Prostate gland (tissue), 2 donors: Measurements from ENCODE around the gene CATSPERZ. TPM values are rescaled to one million over a fixed set of nuclear protein-coding genes. Genes with fewer than 3 reads are reported as not detected.
"Not testable (repeated sequence)": the region's sequence is repeated elsewhere in the genome, so short reads cannot be mapped to it uniquely, and the experiment has no call there.

Experiments
- DNase-seq: peaks from one replicate; pipeline ENCODE4 v3.0.0-alpha.2; 2019; ENCODE audit warnings: low spot score
- H3K27ac ChIP-seq, 2 donors: fragments of 200-600 bp; sonication (generic); 2 replicates each; pipeline ENCODE4 v1.5.1; 2017 to 2019
- H3K27me3 ChIP-seq: fragments of 200-600 bp; sonication (generic); replicated peaks from 2 replicates; pipeline ENCODE4 v1.5.1; 2019; ENCODE audit not compliant: insufficient read depth
- H3K36me3 ChIP-seq, 2 donors: fragments of 200-600 bp; sonication (generic); 1 replicate in 1 of 2; 2 replicates in 1 of 2; pipeline versions ENCODE4 v1.5.1 to v1.8.1; 2017 to 2019
- H3K4me1 ChIP-seq: fragments of 200-600 bp; sonication (generic); replicated peaks from 2 replicates; pipeline ENCODE4 v1.5.1; 2019
- H3K4me3 ChIP-seq, 2 donors: fragments of 200-600 bp; sonication (generic); 2 replicates each; pipeline ENCODE4 v1.5.1; 2017 to 2019
- H3K9me3 ChIP-seq: fragments of 200-600 bp; sonication (generic); 2 replicates; pipeline ENCODE4 v1.5.1; 2017
- CTCF ChIP-seq, 4 experiments: fragments of 200-600 bp in 2 of 4; fragments of 450-650 bp in 2 of 4; sonication (generic) in 2 of 4; IDR thresholded peaks; 1 replicate in 3 of 4; 2 replicates in 1 of 4; pipeline ENCODE4 v1.5.1; 2016 to 2019; ENCODE audit warnings: antibody characterized with exemption in 4 of 4, mild to moderate bottlenecking in 2 of 4, moderate library complexity in 2 of 4
- POLR2A ChIP-seq: fragments of 450-650 bp; IDR thresholded peaks from one replicate; pipeline ENCODE4 v1.6.1; 2016; ENCODE audit warnings: antibody characterized with exemption, mild to moderate bottlenecking
- POLR2AphosphoS5 ChIP-seq: sonication (generic); formaldehyde crosslinking; IDR thresholded peaks from one replicate; pipeline ENCODE4 v1.6.1; 2017; ENCODE audit warnings: antibody characterized with exemption
- WGBS: methylation state at CpG from one replicate; pipeline ENCODE4 v1.1.5; 2018; 5-methylcytosine and 5-hydroxymethylcytosine counted together
- intact Hi-C: fragments of 100-400 bp; cut with DNase I; formaldehyde crosslinking; loops from one replicate; pipeline ENCODE4 v1.14.2; 2022
- total RNA-seq, 2 donors: library from RNA; depleted of rRNA; stranded (reverse); fragments of >200 nt; gene quantifications; one replicate each; pipeline ENCODE4 v1.1.0, GENCODE V29; 2016

The CATSPERZ gene
- total RNA-seq, 2 donors from 2014 or later: 44.3 TPM; not detected in 1

DNA sequence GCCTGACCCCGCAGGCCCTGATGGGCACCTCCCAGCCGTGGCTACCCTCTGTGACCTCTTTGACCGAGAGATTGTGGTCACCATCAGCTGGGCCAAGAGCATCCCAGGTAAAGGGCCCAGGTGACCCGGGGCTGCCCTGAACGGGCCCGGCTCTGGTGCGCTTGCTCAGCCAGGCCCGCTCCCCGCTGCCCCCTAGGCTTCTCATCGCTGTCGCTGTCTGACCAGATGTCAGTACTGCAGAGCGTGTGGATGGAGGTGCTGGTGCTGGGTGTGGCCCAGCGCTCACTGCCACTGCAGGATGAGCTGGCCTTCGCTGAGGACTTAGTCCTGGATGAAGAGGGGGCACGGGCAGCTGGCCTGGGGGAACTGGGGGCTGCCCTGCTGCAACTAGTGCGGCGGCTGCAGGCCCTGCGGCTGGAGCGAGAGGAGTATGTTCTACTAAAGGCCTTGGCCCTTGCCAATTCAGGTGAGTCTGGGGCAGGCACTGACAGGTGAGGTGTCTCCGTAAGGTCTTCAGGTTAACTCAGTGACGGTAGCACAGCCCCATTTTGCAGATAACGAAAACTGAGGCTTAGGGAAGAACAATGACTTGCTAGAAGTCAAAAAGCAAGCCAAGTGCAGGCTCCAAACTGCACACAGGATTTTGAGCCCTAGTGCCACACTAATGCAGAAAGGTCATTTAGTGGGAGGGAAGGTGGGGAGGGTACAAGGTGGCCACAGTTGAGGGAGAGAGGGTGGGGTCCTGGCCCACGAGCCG is 14.8 kb downstream of the CATSPERZ start:
- TF ChIP-seq POLR2A (no peak), CTCF (IDR thresholded peaks at IDR 0.05) (no peak), POLR2AphosphoS5 (no peak)
- no peaks in the 10 kb centered on the region for H3K27me3 ChIP-seq
- H3K27ac ChIP-seq: no peak overlapping the region
- no peaks in the 10 kb centered on the region for H3K9me3 ChIP-seq
- no peaks in the 10 kb centered on the region for H3K4me1 ChIP-seq
- intact Hi-C loops: no loop called here
- no peak overlapping the region for H3K4me3 ChIP-seq
- H3K36me3 ChIP-seq: no peaks in the 10 kb centered on the region
- 89% methylated on average over 22 of the region's 24 CpGs for WGBS
- no peak for DNase-seq

DNA sequence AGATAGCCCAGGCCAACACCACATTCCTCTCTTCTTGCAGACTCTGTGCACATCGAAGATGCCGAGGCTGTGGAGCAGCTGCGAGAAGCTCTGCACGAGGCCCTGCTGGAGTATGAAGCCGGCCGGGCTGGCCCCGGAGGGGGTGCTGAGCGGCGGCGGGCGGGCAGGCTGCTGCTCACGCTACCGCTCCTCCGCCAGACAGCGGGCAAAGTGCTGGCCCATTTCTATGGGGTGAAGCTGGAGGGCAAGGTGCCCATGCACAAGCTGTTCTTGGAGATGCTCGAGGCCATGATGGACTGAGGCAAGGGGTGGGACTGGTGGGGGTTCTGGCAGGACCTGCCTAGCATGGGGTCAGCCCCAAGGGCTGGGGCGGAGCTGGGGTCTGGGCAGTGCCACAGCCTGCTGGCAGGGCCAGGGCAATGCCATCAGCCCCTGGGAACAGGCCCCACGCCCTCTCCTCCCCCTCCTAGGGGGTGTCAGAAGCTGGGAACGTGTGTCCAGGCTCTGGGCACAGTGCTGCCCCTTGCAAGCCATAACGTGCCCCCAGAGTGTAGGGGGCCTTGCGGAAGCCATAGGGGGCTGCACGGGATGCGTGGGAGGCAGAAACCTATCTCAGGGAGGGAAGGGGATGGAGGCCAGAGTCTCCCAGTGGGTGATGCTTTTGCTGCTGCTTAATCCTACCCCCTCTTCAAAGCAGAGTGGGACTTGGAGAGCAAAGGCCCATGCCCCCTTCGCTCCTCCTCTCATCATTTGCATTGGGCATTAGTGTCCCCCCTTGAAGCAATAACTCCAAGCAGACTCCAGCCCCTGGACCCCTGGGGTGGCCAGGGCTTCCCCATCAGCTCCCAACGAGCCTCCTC is 15.7 kb downstream of the CATSPERZ start:
- H3K27me3 ChIP-seq, H3K9me3 ChIP-seq, H3K36me3 ChIP-seq, H3K4me1 ChIP-seq, intact Hi-C loops, DNase-seq: not testable (repeated sequence)
- peak overlapping the region; percentile 98 for H3K27ac ChIP-seq
- H3K4me3 ChIP-seq: peak overlapping the region in 1 of 2 donors; percentile 80
- 73% methylated on average over 22 of the region's 25 CpGs for WGBS

DNA sequence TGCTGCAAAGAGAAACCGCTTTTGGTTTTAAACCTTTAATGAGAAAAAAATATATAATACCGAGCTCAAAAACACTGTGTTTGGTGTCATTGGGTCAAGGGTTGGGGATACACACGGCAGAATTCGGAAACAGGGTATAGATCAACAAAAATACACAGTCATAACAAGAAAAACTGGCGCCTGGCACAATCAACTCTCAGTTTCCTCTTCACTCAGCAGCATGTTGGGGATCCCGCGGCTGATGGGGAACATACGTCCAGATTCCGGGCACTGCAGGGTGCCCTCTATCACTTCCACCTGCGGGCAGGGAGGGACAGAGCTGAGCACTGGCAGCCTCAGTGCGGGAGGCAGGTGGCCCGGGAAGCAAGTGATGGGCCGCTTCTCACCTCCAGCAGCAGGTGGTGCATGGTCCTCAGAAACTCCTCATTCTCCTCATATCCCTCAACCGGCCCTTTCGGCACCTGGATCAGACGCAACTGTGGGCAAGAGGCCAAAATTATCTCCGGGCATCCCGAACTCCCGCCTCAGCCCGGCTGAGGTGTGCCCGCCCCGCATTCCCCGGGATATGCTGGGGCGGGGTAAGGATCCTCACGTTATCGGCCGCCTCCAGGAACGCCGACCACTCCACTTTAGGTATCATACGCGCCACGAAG is 16.6 kb downstream of the CATSPERZ start:
- no peak for TF ChIP-seq POLR2A
- TF ChIP-seq CTCF (IDR thresholded peaks at IDR 0.05): peak in 1 of 4 experiments; percentile 35
- peak overlapping the region; percentile 80 to 81 for H3K4me3 ChIP-seq
- no peaks in the 10 kb centered on the region for H3K27me3 ChIP-seq
- H3K27ac ChIP-seq: peak overlapping the region; percentile 98
- 7% methylated on average over 28 of the region's 32 CpGs for WGBS
- no peaks in the 10 kb centered on the region for H3K36me3 ChIP-seq
- intact Hi-C loops: no loop called here
- no peaks in the 10 kb centered on the region for H3K9me3 ChIP-seq
- H3K4me1 ChIP-seq: no peaks in the 10 kb centered on the region
- no peak for DNase-seq

GRCh38 chr11:64317325-64317960 is 17.3 kb downstream of the CATSPERZ start, which contains the start of gene TRMT112:
Gene TRMT112, minus strand, starts transcription at chr11:64317559. Its CDS starts 33 bp downstream, at chr11:64317526.
- no peaks in the 10 kb centered on the region for H3K36me3 ChIP-seq

More at GRCh38 chr11:64317325-64317960, 17.3 kb downstream of the CATSPERZ start, which contains the start of gene TRMT112:
- Histone ChIP-seq H3K4me1 (no peaks in the 10 kb centered on the region), H3K27ac (peak within 1 kb of the TSS; percentile 98), H3K9me3 (no peaks in the 10 kb centered on the region), H3K4me3 (peak within 1 kb of the TSS; percentile 80 to 81), H3K27me3 (no peaks in the 10 kb centered on the region)
- peak; percentile 99 for DNase-seq
- intact Hi-C loops: no loop called here
- WGBS: under 1% methylated on average over 35 of the region's 43 CpGs
- TF ChIP-seq POLR2A: peak; percentile 84
- TF ChIP-seq POLR2AphosphoS5: peak; percentile 98
- TF ChIP-seq CTCF (IDR thresholded peaks at IDR 0.05): no peak
